ENCODE results near the gene ESPN. TPM values are rescaled to one million over a fixed set of nuclear protein-coding genes. Genes with fewer than 3 reads are reported as not detected.

The ESPN gene
- total RNA-seq, 1 donor from 2014 or later, result 3.8 TPM

DNA sequence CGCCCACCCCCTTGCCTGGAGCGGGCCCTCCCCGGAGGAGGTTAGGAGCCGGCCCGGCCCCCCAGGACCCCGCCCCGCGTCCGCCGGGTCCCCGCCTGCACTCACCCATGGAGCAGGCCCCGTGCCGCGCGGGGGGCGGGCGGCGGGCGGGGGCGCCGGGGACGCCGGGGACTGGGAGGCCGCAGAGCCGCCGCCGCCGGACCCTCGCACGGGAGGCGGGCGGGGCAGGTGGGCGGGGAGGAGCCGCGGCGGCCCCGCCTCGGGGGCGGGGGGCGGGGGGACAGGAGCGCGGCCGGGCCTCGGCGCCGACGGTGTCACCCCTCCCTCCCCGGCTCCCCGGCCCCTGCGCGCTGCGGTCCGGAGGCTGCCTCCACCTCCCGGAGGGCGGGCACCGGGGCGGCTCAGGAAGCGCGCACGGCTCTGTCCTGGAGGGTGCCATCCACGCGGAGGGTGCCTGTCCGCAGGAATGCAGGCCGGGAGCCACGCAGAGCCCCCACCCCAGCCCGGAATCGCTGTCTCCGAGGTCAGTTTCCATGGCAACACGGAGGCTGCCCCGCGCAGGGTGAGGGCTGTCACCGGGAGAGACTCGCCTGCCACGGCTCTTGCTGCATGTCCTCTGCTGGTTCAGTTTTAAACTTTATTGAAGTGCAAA lies 72.8 kb downstream of the ESPN start:
- DNase-seq, result peak; percentile 65

GRCh38 chr1:6497867-6498575 lies 73.4 kb downstream of the ESPN start:
- DNase-seq, result no peak

- peak; percentile 62 for DNase-seq
Observed at GRCh38 chr1:6498576-6499111, 74.1 kb downstream of the ESPN start.

DNA sequence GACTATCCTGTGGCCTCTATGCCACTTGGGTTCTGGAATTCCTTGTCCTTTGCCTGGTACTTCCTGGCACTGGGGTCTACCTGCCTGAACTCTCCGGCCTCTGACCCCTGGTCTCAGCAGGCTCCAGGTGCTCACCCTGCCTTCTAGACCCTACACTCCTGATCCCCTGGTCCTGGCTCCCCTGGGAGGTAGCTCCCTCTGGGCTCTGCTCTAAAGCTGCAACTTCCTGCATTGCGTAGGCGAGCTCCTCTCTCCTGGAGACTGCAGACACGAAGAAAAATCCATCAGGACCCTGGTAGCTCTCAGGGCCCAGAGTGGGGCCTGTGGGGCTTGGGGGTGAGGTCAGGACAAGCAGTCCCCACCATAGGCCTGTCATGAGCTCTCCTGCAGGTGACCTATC lies 74.7 kb downstream of the ESPN start:
- DNase-seq, result no peak

DNA sequence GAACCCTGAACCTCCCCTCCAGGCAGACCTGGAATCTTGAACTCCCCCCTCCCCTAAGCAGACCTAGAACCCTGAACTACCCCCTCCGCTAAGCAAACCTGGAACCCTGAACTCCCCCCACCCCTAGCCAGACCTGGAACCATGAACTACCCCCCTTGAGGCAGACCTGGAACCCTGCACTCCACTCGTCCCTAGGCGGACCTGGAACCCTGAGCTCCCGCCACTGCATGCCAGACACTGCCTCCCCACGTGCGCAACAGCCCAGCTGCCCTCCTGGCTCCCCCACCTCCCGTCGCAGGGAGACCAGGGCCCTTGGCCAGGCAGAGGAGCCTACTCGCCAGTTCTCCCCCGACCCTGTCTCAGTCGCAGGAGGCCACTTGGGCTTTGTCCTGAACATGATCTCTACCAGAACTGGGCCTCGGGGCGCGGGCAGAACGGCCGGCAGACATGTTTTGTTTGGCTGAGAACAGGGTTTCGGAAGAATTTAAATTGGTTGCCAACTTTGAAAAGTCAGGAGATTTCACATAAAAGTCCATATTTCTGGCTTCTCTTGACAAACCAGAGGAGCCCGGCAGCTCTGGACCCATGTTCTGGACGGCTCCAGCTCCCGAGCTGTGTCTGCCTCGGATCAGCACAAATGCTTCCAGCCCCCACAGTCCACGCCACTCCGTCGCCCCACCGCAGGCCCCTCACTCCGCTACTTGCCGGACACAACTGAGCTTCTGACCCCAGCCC lies 76.1 kb downstream of the ESPN start:
- DNase-seq, result no peak

DNA sequence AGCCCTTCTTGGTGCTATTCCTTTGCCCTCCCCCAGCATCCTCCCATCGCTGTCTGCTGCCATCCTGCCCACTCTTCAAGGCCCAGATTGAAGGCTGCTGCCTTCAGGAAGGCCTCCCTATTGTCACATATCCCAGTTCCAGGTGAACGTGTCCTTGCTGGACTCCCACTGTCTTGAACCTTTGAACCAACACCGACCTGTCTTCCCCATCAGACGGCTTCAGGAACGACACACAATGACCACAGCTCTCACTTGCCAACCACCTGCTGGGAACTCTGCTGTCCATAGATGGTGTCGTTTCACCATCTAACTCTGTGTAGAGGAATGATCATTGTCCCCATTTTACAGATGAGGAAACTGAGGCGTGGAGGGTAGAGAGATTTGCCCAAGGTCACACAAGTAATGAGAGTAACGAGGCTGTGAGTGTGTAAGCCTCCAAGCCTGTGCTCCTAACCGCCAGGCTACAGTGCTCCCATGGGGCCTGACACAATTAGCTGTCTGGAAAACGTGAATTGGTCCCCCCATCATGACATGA lies 76.8 kb downstream of the ESPN start:
- DNase-seq, result no peak

GRCh38 chr1:6502000-6502891 lies 77.7 kb downstream of the ESPN start:
- peak; percentile 93 for DNase-seq

- DNase-seq, result no peak
Observed at GRCh38 chr1:6503884-6504602, 79.5 kb downstream of the ESPN start.

GRCh38 chr1:6504887-6505286 lies 80.3 kb downstream of the ESPN start:
- no peak for DNase-seq

GRCh38 chr1:6505367-6506209 lies 81.0 kb downstream of the ESPN start:
- DNase-seq, result no peak

GRCh38 chr1:6506210-6507036 lies 81.8 kb downstream of the ESPN start:
- DNase-seq, result no peak

DNA sequence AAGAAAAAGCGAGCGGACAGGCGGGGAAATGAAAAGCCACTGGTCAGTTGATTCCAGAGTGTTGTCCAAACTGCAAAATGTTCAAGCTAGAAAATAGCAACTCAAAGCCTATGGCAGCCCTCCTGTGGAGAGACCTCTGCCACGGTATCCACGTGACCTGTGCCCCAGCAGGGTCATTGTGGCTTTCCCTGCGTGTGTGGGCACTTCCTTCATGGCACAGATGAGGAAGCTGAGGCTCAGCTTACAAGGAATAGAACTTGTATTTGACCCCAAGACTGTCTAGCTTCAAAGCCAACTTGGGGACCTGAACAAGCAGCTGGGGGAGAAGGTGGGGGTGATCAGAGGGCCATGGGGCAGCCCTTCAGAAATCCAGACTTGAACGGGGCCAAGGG lies 82.5 kb downstream of the ESPN start:
- DNase-seq, result no peak

DNA sequence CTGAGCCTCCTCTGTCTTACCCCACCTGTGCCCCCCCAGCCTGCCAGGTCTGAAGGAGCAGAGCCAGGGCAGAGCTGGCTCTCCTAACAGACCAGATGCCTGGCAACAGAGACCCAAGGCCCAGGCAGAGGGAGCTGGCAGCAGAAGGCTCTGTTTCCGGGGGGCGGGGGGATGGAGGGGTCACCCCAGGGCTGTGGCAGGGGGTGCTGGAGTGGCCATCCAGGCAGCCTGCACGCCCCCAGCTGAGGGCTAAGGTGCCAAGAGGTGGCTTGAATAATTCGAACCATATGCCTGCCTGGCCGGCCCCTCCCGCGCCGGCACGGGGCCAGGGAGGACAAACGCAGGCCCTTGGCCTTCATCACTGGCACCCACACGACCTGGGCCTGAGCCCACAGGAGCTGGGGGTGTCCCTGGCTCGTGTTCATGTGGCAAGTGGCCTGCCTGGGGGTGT lies 82.9 kb downstream of the ESPN start:
- DNase-seq, result no peak

- no peak for DNase-seq
Observed at GRCh38 chr1:6508154-6508815, 83.7 kb downstream of the ESPN start.

DNA sequence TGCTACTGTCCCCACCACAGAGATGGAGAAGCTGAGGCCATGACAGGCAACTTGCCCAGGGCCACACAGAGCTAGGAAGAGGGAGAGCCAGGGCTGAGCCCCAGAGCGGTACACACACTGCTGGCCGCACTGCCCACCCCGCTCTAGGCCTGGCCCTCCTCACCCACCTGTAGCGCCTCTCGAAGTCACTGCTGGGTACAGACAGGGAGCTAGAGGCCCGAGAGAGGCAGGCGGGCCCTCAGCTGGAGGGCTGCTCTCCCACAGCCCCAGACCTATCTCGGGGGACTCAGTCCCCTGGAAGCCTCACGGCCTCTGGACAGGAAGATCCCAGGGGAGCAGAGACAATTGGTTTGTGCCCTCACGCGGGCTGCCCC lies 84.2 kb downstream of the ESPN start:
- DNase-seq, result no peak

DNA sequence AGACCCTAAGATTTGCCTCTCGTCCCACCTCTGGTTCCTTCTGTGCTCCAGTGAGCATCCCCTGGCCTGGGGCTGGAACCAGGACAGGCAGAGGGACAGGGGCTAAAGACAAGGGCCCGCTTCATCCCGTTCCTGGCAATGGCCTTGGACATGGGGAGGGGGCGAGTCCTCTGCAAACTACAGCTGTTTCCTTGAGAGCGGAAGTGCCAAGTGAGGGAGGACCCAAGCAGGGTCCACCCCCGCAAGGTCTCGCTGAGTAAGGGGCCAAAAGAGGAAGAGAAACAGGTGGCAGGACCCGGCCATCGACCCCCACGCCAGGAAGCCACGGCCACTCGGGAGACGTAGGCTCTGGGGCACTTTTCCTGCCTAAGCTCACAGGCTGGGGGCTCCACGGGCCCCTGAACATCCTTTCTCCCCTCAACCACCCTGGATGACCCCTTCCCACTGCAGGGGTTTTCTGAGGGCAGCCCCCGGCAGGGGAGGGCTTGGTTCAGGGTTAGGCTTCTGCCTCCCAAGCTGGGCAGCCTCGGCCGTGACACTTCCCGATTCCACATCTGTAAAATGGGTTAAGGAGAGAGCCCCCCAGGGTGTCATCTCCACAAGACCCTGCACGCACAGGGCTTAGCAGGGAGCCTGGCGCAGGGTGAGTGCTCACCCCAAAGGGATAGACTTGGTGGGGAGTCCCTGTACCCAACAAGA lies 84.8 kb downstream of the ESPN start:
- DNase-seq, result peak; percentile 60

DNA sequence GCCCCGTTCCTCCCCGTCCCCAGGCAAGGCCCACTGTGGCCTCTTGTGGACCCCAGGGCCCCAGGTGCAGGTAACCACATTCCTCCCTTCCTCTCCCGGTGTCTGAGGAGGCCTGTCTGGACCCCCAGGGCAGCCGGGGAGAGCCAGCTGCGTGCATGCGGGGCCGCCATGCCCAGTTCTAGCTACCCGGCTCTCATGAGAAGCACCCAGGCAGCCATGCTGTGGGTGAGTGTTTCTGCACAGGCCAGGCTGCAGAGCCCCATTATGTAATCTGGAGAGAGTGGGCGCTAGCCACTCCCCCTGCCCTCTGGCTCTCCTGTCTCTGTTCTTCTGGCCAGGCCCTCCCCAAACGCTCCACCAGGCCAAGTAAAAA lies 85.3 kb downstream of the ESPN start:
- DNase-seq, result no peak

DNA sequence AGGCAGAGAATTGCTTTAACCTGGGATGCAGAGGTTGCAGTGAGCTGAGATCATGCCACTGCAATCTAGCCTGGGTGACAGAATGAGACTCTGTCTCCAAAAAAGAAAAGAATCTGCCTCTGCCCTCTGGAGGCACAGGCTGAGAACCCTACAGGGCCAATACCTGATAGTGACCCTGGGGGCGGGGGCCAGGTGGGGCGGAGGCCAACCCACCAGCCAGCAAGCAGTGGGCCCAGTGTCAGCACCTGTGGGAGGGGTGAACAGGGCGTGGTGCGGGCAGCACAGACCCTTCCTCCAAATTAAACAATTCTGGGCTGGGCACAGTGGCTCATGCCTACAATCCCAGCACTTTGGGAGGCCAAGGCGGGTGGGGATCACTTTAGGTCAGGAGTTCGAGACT lies 85.9 kb downstream of the ESPN start:
- DNase-seq, result no peak

Data from tongue (tissue), 2 donors.